Coronary artery (tissue), 2 donors: ENCODE data around the gene ARHGDIA.

ENCODE experiments used
- DNase-seq: peaks from one replicate; pipeline ENCODE4 v3.0.0-alpha.2; 2017; ENCODE audit warnings: low spot score
- H3K27ac ChIP-seq, 2 donors: fragments of 200-600 bp; sonication (generic); one replicate each; pipeline ENCODE4 v1.5.1; 2016 to 2019
- H3K4me3 ChIP-seq: fragments of 200-600 bp; sonication (generic); 2 replicates; pipeline ENCODE4 v1.5.1; 2016; ENCODE audit warnings: mild to moderate bottlenecking, moderate library complexity
- CTCF ChIP-seq: fragments of 200-600 bp; sonication (generic); IDR thresholded peaks from one replicate; pipeline ENCODE4 v1.5.1; 2019; ENCODE audit warnings: antibody characterized with exemption

The ARHGDIA gene

GRCh38 chr17:81885454-81885853 is 14.3 kb upstream of the ARHGDIA start:
- DNase-seq, result no peak
- TF ChIP-seq CTCF, result no peak
- Histone ChIP-seq H3K27ac (no peak overlapping the region), H3K4me3 (no peak overlapping the region)

GRCh38 chr17:81884968-81885367 is 13.8 kb upstream of the ARHGDIA start:
- Histone ChIP-seq H3K4me3 (no peak overlapping the region), H3K27ac (peak overlapping the region in 1 of 2 donors; percentile 31)
- DNase-seq, result no peak
- no peak for TF ChIP-seq CTCF

DNA sequence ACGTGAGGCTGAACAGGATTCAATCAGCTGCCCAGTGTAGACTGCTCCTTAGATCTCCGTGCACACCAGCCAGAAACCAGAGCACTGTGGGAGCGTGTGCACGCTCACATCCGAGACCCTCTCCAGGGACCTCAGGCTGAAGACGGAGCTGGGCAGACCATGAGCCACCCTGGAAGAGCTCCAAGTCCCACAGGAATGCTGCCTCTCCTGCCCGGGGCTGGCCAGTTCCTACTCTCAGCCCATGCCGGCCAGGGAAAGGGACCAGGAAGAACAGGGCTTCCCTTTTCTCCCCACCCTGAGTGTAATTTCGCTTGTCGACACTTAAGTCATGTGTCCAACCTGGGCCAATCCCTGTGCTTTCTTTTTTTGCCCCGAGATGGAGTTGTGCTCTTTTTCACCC is 13.4 kb upstream of the ARHGDIA start:
- peak overlapping the region in 1 of 2 donors; percentile 25 for H3K27ac ChIP-seq
- no peak for TF ChIP-seq CTCF
- no peak overlapping the region for H3K4me3 ChIP-seq
- DNase-seq, result no peak

DNA sequence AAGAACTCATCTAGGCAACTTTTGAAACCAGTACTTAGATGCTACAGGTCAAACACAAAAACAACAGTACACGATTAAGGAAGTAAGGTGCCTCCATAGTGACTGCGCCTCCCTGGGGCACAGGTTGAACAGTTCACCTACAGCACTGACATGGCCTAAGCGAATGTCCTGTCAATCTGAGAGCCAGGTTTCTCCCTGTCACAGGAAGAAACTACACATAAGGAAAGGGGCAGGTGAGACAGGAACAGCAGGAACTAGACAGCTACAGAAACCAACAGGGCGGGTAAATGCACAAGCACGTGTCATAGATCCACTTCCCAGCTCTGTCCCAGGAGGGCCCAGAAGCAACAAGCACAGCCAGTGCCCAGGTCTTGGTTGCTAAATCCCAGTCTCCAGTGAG is 8.0 kb upstream of the ARHGDIA start:
- no peak for DNase-seq
- Histone ChIP-seq H3K27ac (no peak overlapping the region), H3K4me3 (no peak overlapping the region)
- TF ChIP-seq CTCF, result no peak

DNA sequence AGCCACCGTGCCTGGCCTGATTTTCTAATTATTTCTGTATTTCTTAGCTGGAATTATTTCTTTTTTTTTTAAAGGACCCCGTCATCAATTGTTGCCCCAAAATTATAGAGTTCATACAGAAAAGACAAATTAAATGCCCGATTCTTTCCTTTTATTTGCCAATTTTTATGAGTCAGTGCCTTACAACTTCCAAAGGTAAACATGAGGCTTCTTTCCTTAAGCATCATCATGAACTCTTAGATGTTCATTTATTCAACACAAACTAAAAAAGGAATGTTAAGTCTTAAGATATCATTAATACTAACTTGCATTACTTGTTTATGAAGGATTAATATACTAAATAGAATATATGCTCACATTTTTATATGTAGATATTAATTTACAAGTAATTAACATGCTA is 7.2 kb upstream of the ARHGDIA start:
- no peak overlapping the region for H3K4me3 ChIP-seq
- H3K27ac ChIP-seq, result no peak overlapping the region
- no peak for DNase-seq
- TF ChIP-seq CTCF, result no peak

GRCh38 chr17:81877569-81877968 is 6.4 kb upstream of the ARHGDIA start:
- H3K4me3 ChIP-seq, result no peak overlapping the region
- H3K27ac ChIP-seq, result no peak overlapping the region
- no peak for TF ChIP-seq CTCF
- DNase-seq, result no peak

DNA sequence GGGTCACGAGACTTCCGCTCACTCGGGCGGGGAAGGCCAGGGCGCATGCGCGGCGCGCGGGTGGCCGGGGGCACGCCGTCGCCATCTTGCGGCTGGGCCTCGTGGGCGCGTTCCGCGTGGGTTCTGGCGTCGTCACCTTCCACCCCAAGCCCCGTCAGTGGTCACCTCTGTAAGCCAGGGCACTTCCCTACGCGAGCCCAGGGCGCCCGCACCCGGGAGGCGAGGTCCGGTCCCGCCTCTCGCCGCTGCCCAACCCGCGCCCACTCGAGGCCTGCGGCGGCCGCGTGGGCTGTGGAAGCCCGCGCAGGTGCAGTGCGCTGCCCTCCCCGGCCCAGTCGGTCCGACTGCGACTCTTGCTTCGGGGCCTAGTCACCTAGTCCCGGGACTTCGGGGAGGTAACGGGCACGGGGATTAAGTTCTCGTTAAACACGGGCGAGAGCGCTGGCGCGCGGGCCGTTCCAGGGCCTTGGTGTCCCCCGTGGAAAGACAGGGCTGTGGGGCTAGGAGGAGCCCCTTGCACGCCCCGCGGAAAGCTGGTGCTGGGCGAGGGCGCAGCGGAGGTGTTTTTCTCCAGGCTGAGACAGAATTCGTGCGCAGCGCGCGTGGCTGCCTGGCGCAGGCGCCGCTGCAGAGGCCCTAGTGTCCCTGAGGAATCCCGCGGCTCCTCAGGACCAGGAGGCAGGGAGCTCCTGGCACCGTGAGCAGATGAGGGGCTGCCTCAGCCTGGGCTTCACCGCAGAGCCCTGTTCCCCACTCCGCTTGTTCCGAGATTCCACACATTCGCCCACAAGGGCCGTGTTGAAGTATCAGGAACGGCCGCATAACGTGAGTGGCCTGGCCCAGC is 472 bp upstream of the ARHGDIA start:
- peak overlapping the region; percentile 83 to 100 for H3K27ac ChIP-seq
- no peak for TF ChIP-seq CTCF
- peak overlapping the region; percentile 90 for H3K4me3 ChIP-seq
- peak; percentile 96 for DNase-seq
